Neural progenitor cell (in vitro differentiated cells): ENCODE data around the gene BCAT1. TPM values are rescaled to one million over a fixed set of nuclear protein-coding genes. Genes with fewer than 3 reads are reported as not detected.

Experiments used
- DNase-seq: peaks from one replicate; pipeline ENCODE4 v3.0.0-alpha.2; 2016; ENCODE audit warnings: low spot score
- H2AFZ ChIP-seq: fragments of 200-600 bp; sonication (generic); replicated peaks from 2 replicates; pipeline ENCODE4 v1.6.1; 2016; ENCODE audit warnings: antibody characterized with exemption
- H3F3A ChIP-seq: fragments of 200-600 bp; sonication (generic); 2 replicates; pipeline ENCODE4 v1.6.1; 2016; ENCODE audit warnings: antibody characterized with exemption, low read depth
- H3K27ac ChIP-seq: fragments of 200-600 bp; sonication (generic); 2 replicates; pipeline ENCODE4 v1.5.1; 2016; ENCODE audit warnings: mild to moderate bottlenecking
- H3K27me3 ChIP-seq: fragments of 200-600 bp; sonication (generic); 2 replicates; pipeline ENCODE4 v1.6.1; 2016; ENCODE audit warnings: mild to moderate bottlenecking, moderate library complexity
- H3K36me3 ChIP-seq: fragments of 200-600 bp; sonication (generic); 2 replicates; pipeline ENCODE4 v1.5.1; 2016
- H3K4me1 ChIP-seq: fragments of 200-600 bp; sonication (generic); 2 replicates; pipeline ENCODE4 v1.6.1; 2016; ENCODE audit warnings: mixed run types
- H3K4me2 ChIP-seq: fragments of 200-600 bp; sonication (generic); 2 replicates; pipeline ENCODE4 v1.6.1; 2016
- H3K4me3 ChIP-seq: fragments of 200-600 bp; sonication (generic); 2 replicates; pipeline ENCODE4 v1.5.1; 2016
- H3K79me2 ChIP-seq: fragments of 200-600 bp; sonication (generic); 2 replicates; pipeline ENCODE4 v1.6.1; 2016; ENCODE audit warnings: low read depth
- H3K9ac ChIP-seq: fragments of 200-600 bp; sonication (generic); 2 replicates; pipeline ENCODE4 v1.6.1; 2016
- H3K9me3 ChIP-seq: fragments of 200-600 bp; sonication (generic); 2 replicates; pipeline ENCODE4 v1.5.1; 2016; ENCODE audit warnings: low read depth
- H4K20me1 ChIP-seq: fragments of 200-600 bp; sonication (generic); 2 replicates; pipeline ENCODE4 v1.6.1; 2016; ENCODE audit warnings: low read depth
- H3K27ac Mint-ChIP-seq: 3 replicates; pipeline ENCODE4 v1.8.0; 2021; ENCODE audit warnings: mixed read lengths
- H3K27me3 Mint-ChIP-seq: 2 replicates; pipeline ENCODE4 v1.8.0; 2022; ENCODE audit warnings: low read depth, mild to moderate bottlenecking, inconsistent platforms, moderate library complexity, mixed read lengths; ENCODE audit not compliant: insufficient read depth
- H3K36me3 Mint-ChIP-seq: 3 replicates; pipeline ENCODE4 v1.8.0; 2021; ENCODE audit warnings: mixed read lengths
- H3K4me1 Mint-ChIP-seq: 3 replicates; pipeline ENCODE4 v1.8.0; 2021; ENCODE audit warnings: mixed read lengths
- H3K4me3 Mint-ChIP-seq: 3 replicates; pipeline ENCODE4 v1.8.0; 2021; ENCODE audit warnings: mild to moderate bottlenecking, moderate library complexity, mixed read lengths
- H3K9me3 Mint-ChIP-seq: 3 replicates; pipeline ENCODE4 v1.8.0; 2020; ENCODE audit warnings: mixed read lengths
- CTCF ChIP-seq: fragments of 200-600 bp; sonication (generic); IDR thresholded peaks from 2 replicates; pipeline ENCODE4 v1.5.1; 2017; ENCODE audit warnings: antibody characterized with exemption, mild to moderate bottlenecking
- EZH2 ChIP-seq: fragments of 200-600 bp; sonication (generic); IDR thresholded peaks from 2 replicates; pipeline ENCODE4 v1.6.1; 2017; ENCODE audit warnings: antibody characterized with exemption, mild to moderate bottlenecking, moderate library complexity
- EZH2phosphoT487 ChIP-seq: fragments of 200-600 bp; sonication (generic); IDR thresholded peaks from 2 replicates; pipeline ENCODE4 v1.6.1; 2017; ENCODE audit warnings: antibody characterized with exemption
- total RNA-seq: library from RNA; depleted of rRNA; stranded (reverse); fragments of >200 nt; gene quantifications from 2 replicates; pipeline ENCODE4 v1.2.3, GENCODE V29; 2015; ENCODE audit warnings: low replicate concordance

BCAT1 gene
- total RNA-seq, 1 donor from 2014 or later = 287 TPM

GRCh38 chr12:24768415-24768814 lies 180.5 kb downstream of the BCAT1 start:
- Mint-ChIP-seq H3K9me3 (peaks cover 13% of the 10 kb centered on the region), H3K36me3 (no peaks in the 10 kb centered on the region), H3K4me1 (peaks cover under 1% of the 10 kb centered on the region), H3K27ac (no peak overlapping the region), H3K4me3 (no peak overlapping the region), H3K27me3 (no peaks in the 10 kb centered on the region)
- H2AFZ ChIP-seq = no peak overlapping the region
- no peaks in the 10 kb centered on the region for H3F3A ChIP-seq
- no peak overlapping the region for H3K9ac ChIP-seq
- TF ChIP-seq CTCF (no peak), EZH2phosphoT487 (no peak), EZH2 (no peak)
- no peaks in the 10 kb centered on the region for H4K20me1 ChIP-seq
- no peaks in the 10 kb centered on the region for H3K27me3 ChIP-seq
- H3K9me3 ChIP-seq = no peaks in the 10 kb centered on the region
- no peak overlapping the region for H3K27ac ChIP-seq
- no peaks in the 10 kb centered on the region for H3K79me2 ChIP-seq
- no peak overlapping the region for H3K4me3 ChIP-seq
- H3K4me1 ChIP-seq = no peaks in the 10 kb centered on the region
- peaks cover 7% of the 10 kb centered on the region for H3K36me3 ChIP-seq
- no peak overlapping the region for H3K4me2 ChIP-seq
- no peak for DNase-seq

- no peak overlapping the region for H3K27ac Mint-ChIP-seq
- no peak overlapping the region for H3K27ac ChIP-seq
- no peaks in the 10 kb centered on the region for H3K79me2 ChIP-seq
- no peak overlapping the region for H3K9ac ChIP-seq
- H2AFZ ChIP-seq = no peak overlapping the region
- no peak for DNase-seq
- TF ChIP-seq CTCF (no peak), EZH2 (no peak), EZH2phosphoT487 (no peak)
- no peak overlapping the region for H3K4me3 ChIP-seq
- H3K4me3 Mint-ChIP-seq = no peak overlapping the region
- peaks cover 13% of the 10 kb centered on the region for H3K9me3 Mint-ChIP-seq
- H3K4me1 Mint-ChIP-seq = no peaks in the 10 kb centered on the region
- no peak overlapping the region for H3K4me2 ChIP-seq
- no peaks in the 10 kb centered on the region for H3K36me3 Mint-ChIP-seq
- no peaks in the 10 kb centered on the region for H3F3A ChIP-seq
- H3K4me1 ChIP-seq = no peaks in the 10 kb centered on the region
- H3K27me3 ChIP-seq = no peaks in the 10 kb centered on the region
- no peaks in the 10 kb centered on the region for H3K9me3 ChIP-seq
- no peaks in the 10 kb centered on the region for H4K20me1 ChIP-seq
- H3K36me3 ChIP-seq = peaks cover 7% of the 10 kb centered on the region
- no peaks in the 10 kb centered on the region for H3K27me3 Mint-ChIP-seq
Measured at GRCh38 chr12:24767016-24767415, 181.9 kb downstream of the BCAT1 start.

GRCh38 chr12:24764712-24765111 lies 184.2 kb downstream of the BCAT1 start:
- H3K9me3 Mint-ChIP-seq = peaks cover 12% of the 10 kb centered on the region
- Histone ChIP-seq H3K4me2 (no peak overlapping the region), H3F3A (peaks cover 5% of the 10 kb centered on the region), H3K9me3 (no peaks in the 10 kb centered on the region), H2AFZ (no peak overlapping the region), H3K9ac (no peak overlapping the region), H3K36me3 (peaks cover 7% of the 10 kb centered on the region), H3K4me1 (peaks cover 18% of the 10 kb centered on the region), H3K4me3 (no peak overlapping the region), H4K20me1 (no peaks in the 10 kb centered on the region), H3K27me3 (no peaks in the 10 kb centered on the region), H3K27ac (no peak overlapping the region), H3K79me2 (no peaks in the 10 kb centered on the region)
- no peak overlapping the region for H3K4me3 Mint-ChIP-seq
- no peaks in the 10 kb centered on the region for H3K36me3 Mint-ChIP-seq
- no peak overlapping the region for H3K27ac Mint-ChIP-seq
- TF ChIP-seq EZH2phosphoT487 (no peak), EZH2 (no peak), CTCF (no peak)
- no peaks in the 10 kb centered on the region for H3K27me3 Mint-ChIP-seq
- H3K4me1 Mint-ChIP-seq = peaks cover 15% of the 10 kb centered on the region
- no peak for DNase-seq
